Measurements from ENCODE around the gene EIF4E2.

Gene EIF4E2

DNA sequence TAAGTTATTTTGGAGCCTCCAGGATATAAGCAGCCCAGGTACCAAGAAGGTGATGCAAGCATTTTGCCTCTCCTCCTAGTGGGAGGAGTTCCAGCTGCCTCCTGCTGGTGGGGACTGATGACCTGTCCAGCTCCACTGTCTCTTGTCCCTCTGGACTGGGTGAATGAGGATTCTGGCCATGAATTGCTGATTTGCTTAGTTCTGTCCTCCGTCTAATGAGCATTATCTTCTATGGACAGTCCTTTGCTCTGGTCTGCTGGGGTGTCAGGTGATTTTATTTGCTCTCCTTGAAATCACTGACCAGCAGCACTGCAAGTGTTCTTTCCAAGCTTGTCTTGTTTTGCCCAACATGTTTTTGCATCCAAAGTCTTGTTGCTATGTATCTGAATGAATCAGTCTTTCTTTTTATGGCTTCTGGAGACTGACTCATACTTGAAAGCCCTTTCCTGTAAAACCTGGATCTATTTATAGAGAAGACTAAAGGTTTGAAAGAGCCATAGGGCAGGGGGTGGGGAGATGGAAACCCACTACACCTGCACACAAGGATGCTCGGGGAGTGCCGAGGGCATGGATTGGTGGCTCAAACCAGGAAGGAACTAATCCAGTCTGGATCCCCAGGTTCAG, 42.4 kb downstream of the EIF4E2 start:
- H3K9ac ChIP-seq (ENCODE audit: low read depth, low read length): no peak overlapping the region

DNA sequence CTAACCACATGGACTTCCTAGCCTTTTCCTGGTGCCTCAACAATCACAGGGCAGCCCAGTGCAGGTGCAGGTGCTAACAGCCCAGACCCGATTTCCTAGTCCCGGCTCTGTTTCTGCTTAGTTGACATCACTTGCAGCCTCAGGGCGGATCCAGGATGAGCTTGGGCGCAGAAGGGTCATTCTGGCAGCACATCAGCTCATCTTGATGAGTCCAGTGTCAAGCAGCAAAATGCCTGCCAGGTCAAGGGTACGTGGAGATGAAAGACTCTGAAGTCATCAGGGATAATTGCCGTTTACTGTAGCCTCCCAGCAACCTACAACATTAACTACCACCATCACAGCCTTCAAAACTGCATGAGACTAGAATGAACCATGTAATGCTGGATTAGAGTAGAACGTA, 43.5 kb downstream of the EIF4E2 start:
- Histone ChIP-seq H3K9ac (ENCODE audit: low read depth, low read length) (no peak overlapping the region), H3K27me3 (ENCODE audit: insufficient read depth, low read length, poor library complexity) (no peaks in the 10 kb centered on the region), H3K27ac (ENCODE audit: low read length) (no peak overlapping the region), H2AFZ (ENCODE audit: low read depth, low read length) (no peak overlapping the region), H3K36me3 (ENCODE audit: insufficient read depth, low read length) (no peaks in the 10 kb centered on the region), H3K79me2 (ENCODE audit: insufficient read depth, low read length) (no peaks in the 10 kb centered on the region), H3K4me2 (ENCODE audit: insufficient read depth, low read length) (no peak overlapping the region), H3K9me3 (ENCODE audit: insufficient read depth, low read length, severe bottlenecking) (no peaks in the 10 kb centered on the region), H3K4me1 (ENCODE audit: insufficient read depth, low read length) (no peaks in the 10 kb centered on the region), H3K4me3 (ENCODE audit: low read depth in 1 of 2, low read length in 2 of 2) (no peak overlapping the region), H4K20me1 (ENCODE audit: insufficient read depth, low read length) (no peaks in the 10 kb centered on the region)
- TF ChIP-seq, protein P1, sequence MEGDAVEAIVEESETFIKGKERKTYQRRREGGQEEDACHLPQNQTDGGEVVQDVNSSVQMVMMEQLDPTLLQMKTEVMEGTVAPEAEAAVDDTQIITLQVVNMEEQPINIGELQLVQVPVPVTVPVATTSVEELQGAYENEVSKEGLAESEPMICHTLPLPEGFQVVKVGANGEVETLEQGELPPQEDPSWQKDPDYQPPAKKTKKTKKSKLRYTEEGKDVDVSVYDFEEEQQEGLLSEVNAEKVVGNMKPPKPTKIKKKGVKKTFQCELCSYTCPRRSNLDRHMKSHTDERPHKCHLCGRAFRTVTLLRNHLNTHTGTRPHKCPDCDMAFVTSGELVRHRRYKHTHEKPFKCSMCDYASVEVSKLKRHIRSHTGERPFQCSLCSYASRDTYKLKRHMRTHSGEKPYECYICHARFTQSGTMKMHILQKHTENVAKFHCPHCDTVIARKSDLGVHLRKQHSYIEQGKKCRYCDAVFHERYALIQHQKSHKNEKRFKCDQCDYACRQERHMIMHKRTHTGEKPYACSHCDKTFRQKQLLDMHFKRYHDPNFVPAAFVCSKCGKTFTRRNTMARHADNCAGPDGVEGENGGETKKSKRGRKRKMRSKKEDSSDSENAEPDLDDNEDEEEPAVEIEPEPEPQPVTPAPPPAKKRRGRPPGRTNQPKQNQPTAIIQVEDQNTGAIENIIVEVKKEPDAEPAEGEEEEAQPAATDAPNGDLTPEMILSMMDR (IDR thresholded peaks at IDR 0.05; ENCODE audit: borderline replicate concordance, extremely low read depth, low read length, poor library complexity, severe bottlenecking): no peak
- no peak for TF ChIP-seq EZH2 (IDR thresholded peaks at IDR 0.05; ENCODE audit: borderline replicate concordance, low read depth, low read length, severe bottlenecking)
- DNase-seq (no peak), ATAC-seq (ENCODE audit: insufficient read depth, low read depth) (no peak)

More for the DNA sequence above, 42.4 kb downstream of the EIF4E2 start:
- H3K4me2 ChIP-seq (ENCODE audit: insufficient read depth, low read length): no peak overlapping the region
- H3K4me1 ChIP-seq (ENCODE audit: insufficient read depth, low read length): no peaks in the 10 kb centered on the region
- no peaks in the 10 kb centered on the region for H4K20me1 ChIP-seq (ENCODE audit: insufficient read depth, low read length)
- ATAC-seq (ENCODE audit: insufficient read depth, low read depth) (no peak), DNase-seq (no peak)
- H3K79me2 ChIP-seq (ENCODE audit: insufficient read depth, low read length): no peaks in the 10 kb centered on the region
- H2AFZ ChIP-seq (ENCODE audit: low read depth, low read length): no peak overlapping the region
- no peaks in the 10 kb centered on the region for H3K27me3 ChIP-seq (ENCODE audit: insufficient read depth, low read length, poor library complexity)
- no peaks in the 10 kb centered on the region for H3K36me3 ChIP-seq (ENCODE audit: insufficient read depth, low read length)
- TF ChIP-seq, protein P1 (IDR thresholded peaks at IDR 0.05; ENCODE audit: borderline replicate concordance, extremely low read depth, low read length, poor library complexity, severe bottlenecking): no peak
- no peak for TF ChIP-seq EZH2 (IDR thresholded peaks at IDR 0.05; ENCODE audit: borderline replicate concordance, low read depth, low read length, severe bottlenecking)
- no peak overlapping the region for H3K4me3 ChIP-seq (ENCODE audit: low read depth in 1 of 2, low read length in 2 of 2)
- no peaks in the 10 kb centered on the region for H3K9me3 ChIP-seq (ENCODE audit: insufficient read depth, low read length, severe bottlenecking)
- no peak overlapping the region for H3K27ac ChIP-seq (ENCODE audit: low read length)

DNA sequence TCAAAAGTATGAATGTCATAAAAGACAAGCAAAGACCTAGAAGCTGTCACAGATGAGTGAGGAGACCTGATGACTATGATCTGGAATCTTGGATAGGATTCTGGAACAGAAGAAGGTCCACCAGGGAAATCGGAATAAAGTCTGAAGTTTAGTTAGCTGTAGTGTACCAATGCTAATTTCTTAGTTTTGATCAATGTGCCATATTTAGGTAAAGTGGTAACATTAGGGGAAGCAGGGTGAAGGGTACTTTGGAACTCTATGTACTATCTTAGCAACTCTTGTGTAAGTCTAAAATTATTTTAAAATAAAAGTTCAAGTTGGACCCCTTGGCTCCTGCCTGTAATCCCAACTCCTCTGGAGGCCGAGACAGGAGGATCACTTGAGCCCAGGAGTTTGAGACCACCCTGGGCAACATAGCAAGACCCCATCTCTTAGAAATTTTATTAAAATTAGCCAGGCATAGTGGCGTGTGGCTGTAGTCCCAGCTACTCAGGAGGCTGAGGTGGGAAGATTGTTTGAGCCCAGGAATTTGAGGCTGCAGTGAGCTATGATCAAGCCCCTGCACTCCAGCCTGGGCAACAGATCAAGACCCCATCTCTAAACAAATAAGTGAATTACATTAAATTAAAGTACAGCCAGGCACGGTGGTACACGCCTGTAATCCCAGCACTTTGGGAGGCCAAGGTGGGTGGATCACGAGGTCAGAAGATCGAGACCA, 47.0 kb downstream of the EIF4E2 start:
- Histone ChIP-seq H4K20me1 (ENCODE audit: insufficient read depth, low read length) (no peaks in the 10 kb centered on the region), H3K4me1 (ENCODE audit: insufficient read depth, low read length) (no peaks in the 10 kb centered on the region), H3K4me3 (ENCODE audit: low read depth in 1 of 2, low read length in 2 of 2) (no peak overlapping the region), H3K9ac (ENCODE audit: low read depth, low read length) (no peak overlapping the region), H3K4me2 (ENCODE audit: insufficient read depth, low read length) (no peak overlapping the region), H3K27ac (ENCODE audit: low read length) (no peak overlapping the region), H2AFZ (ENCODE audit: low read depth, low read length) (no peak overlapping the region), H3K27me3 (ENCODE audit: insufficient read depth, low read length, poor library complexity) (no peaks in the 10 kb centered on the region), H3K9me3 (ENCODE audit: insufficient read depth, low read length, severe bottlenecking) (no peaks in the 10 kb centered on the region), H3K79me2 (ENCODE audit: insufficient read depth, low read length) (no peaks in the 10 kb centered on the region), H3K36me3 (ENCODE audit: insufficient read depth, low read length) (no peaks in the 10 kb centered on the region)
- TF ChIP-seq EZH2 (IDR thresholded peaks at IDR 0.05; ENCODE audit: borderline replicate concordance, low read depth, low read length, severe bottlenecking): no peak
- TF ChIP-seq, protein P1 (IDR thresholded peaks at IDR 0.05; ENCODE audit: borderline replicate concordance, extremely low read depth, low read length, poor library complexity, severe bottlenecking): no peak
- ATAC-seq (ENCODE audit: insufficient read depth, low read depth) (no peak), DNase-seq (no peak)
